Activated T-cell treated with anti-CD3 and anti-CD28 coated beads for 1 hour (primary cell): ENCODE measurements around the gene PSME2.

Experiments
- DNase-seq: peaks from one replicate; pipeline ENCODE4 v3.0.0-alpha.2; 2020; ENCODE audit warnings: low read depth

PSME2 gene

DNA sequence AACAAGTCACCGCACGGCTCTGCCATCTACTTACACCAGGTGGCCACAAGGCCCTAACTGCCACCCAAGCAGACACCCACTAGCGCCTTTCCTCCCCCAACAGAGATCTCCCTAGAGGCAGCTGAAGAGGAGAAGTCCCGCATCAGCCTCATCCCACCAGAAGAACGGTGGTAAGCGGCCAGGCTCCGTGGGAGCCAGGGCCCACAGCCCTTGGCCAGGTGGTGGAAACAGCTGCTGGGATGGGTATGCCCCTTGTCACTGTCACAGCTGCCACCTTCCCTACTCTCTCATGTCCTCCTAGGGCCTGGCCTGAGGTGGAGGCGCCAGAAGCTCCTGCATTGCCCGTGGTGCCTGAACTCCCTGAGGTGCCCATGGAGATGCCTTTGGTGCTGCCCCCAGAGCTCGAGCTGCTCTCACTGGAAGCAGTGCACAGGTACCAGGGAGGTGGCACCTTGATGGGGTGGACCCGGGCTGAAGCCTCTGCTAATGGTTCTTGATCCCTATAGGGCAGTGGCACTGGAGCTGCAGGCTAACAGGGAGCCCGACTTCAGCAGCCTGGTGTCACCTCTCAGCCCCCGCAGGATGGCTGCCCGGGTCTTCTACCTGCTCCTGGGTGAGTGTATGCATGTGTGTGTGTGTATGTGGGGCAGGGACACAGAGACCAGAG lies 33.0 kb upstream of the PSME2 start:
- DNase-seq: no peak

DNA sequence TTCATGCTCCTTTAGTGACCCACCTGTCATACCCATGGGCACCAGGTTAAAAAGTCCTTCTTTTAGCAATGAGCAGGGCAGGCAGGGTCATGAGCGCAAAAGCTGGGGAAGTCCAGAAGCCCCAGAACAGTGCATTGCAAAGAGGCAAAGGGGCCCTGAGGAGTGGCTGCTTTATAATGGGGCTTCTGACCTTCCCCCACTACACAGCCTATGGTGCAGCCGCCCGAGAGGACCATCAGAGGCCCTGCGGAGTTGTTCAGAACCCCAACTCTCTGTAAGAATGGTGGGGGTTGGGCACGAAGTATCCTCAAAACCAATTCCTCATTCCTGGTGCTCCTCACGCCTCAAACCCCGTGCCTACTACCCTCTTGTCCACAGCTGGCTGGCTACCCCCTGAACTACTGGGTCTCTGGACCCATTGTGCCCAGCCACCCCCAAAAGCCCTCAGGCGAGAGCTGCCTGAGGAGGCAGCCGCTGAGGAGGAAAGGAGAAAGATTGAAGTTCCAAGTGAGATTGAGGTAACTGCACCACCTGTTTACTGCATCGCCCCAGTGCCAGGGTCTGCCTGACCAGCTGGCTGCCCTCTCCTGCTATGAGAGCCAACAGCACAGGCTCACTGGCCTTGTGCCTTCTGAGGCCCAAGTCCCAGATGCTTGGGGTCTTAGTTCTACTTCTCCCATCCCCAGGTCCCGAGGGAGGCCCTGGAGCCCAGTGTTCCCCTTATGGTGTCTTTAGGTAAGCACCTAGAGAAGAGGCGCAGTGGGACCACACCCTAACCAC lies 32.2 kb upstream of the PSME2 start:
- DNase-seq: no peak

DNA sequence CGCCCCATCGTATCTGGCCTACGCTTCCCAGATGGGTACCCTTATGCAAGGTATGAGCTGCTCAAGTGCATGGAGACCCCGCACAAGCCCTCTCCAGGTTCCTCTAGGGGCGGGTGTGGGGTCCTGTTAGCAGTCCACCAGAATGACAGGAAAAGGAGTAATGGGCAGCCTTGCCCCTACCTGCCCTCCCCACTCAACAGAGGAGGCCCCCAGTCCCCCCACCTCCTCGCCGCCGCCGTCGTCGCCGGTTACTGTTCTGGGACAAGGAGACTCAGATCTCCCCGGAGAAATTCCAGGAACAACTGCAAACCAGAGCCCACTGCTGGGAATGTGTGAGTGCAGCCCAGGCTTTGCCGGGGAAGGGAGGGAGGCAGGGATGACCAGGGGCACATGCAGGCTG lies 31.5 kb upstream of the PSME2 start:
- DNase-seq: no peak

DNA sequence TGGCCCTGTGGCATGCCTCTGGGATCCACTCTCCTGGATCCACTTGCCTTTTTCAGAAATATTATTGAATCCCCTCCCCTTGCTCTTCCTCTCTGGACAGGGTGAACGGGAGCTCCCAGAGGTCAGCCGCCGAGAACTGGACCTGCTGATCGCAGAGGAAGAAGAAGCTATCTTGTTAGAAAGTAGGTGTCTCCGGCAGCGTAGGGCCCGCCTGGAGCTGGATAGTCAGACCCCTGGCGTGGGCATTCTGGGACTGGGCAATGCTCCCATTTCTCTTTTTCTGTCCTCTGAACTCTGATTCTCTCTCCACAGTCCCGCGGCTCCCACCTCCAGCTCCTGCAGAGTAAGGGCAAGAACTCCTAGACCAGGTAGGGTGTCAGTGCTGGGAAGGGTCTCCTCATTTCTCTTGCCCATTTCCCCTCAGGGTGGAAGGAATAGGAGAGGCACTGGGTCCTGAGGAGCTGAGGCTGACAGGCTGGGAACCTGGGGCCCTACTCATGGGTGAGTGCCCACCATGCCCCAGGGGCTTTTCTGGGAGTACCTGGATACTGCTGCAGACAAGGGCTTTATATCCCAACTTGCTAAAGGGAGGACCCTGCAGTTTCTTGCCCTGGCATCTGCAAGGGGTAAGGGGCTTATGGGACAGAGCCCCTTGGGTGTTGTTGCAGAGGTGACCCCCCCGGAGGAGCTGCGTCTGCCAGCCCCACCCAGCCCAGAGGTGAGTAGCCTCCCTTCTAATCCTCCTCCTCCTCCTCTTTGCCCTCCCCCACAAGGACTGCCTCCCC lies 30.8 kb upstream of the PSME2 start:
- no peak for DNase-seq

DNA sequence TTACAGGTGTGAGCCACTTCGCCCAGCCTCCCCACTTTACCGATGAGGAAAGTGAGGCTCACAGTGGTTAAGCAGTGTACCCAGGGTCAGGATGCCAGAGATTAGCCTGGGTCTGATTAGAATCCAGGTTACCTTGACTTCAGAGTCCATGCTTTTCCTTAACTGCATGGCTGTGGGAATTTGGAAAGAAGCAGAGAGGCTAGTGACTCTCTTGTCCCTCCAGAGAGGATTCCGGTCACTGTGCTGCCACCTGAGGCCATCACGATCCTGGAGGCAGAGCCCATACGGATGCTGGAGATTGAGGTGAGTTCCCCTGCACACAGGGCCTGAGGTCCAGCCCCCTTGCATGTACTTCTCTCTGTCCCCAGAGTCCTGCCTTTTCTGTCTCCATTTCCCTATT lies 30.2 kb upstream of the PSME2 start:
- no peak for DNase-seq

DNA sequence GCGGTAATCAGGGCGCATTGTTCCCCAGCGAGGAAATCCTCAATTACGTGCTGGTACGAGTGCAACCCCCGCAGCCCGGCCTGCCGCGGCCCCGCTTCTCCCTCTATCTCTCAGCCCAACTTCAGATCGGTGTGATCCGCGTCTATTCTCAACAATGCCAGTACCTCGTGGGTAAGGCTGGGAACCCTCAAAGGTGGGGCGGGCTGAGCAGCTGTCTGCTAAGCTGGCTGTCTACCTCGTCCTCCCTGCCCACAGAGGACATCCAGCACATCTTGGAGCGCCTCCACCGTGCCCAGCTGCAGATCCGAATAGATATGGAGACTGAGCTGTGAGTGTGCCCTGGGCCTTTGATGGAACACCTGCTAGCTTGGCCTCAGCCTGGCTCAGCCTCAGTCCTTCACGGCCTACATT lies 26.5 kb upstream of the PSME2 start:
- no peak for DNase-seq

DNA sequence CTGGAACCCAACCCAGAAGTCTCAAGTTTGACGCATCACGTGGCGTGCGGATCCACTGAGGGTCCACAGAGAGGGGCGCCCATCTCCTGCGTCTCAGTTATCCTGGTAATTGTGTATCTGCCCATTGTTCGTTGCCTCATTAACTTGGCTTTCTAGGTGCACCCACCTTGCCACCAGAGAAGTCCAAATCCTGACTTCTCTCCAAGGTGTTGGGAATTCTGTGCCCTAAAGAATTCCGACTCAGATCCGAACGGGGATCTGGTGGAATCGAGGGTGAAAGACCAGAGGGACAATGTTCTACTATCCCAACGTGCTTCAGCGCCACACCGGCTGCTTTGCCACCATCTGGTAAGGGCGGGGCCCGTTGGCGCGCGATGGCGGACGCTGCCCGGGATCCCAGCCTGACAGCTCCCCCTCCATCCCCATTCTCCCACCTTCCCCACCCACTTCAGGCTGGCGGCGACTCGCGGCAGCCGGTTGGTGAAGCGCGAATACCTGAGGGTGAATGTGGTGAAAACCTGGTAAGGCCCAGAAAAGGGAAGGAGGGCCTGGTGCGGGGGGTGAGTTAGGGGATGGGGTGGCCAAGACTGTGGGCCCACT lies 26.0 kb upstream of the PSME2 start:
- DNase-seq: no peak

DNA sequence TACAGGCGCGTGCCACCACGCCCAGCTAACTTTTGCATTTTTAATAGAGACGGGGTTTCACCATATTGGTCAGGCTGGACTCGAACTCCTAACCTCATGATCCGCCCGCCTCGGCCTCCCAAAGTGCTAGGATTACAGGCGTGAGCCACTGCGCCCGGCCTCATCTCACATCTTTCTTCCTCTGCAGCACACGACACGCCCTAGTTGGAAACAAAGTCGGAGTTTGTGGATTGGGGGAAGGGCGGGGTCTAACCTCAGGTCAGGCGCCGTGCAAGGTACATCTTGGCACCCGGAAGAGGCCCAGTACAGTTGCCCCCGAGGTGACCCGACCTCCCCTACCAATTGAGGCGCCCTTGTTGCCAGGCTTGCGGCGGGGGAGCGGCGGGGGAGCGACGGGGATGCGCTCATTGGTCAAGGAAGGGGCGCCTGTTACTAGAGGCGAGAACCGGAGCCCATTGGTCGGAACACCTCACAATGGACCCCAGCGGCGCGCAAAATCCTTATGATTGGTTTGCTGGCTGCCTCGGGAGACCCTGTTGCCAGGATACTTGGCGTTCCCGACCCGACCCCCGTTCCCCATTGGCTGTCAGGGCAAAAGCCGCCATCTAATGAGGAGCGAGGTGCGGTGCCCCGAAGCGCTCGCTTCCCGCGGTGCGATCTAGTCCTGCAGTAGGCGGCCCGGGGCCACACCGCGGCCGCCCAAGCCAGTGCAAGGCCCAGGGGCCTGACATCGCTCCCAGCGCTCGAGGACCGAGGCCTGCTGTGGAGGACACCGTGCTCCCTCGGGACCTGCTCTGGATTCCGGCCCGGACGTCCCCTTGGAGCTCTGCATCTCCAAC lies 25.2 kb upstream of the PSME2 start, which contains the start of gene REC8:
Gene REC8 (plus strand): TSS at position 659 of the 839 bp plus-strand sequence. CDS start 473 bp downstream, outside the sequence.
- DNase-seq: peak; percentile 59

DNA sequence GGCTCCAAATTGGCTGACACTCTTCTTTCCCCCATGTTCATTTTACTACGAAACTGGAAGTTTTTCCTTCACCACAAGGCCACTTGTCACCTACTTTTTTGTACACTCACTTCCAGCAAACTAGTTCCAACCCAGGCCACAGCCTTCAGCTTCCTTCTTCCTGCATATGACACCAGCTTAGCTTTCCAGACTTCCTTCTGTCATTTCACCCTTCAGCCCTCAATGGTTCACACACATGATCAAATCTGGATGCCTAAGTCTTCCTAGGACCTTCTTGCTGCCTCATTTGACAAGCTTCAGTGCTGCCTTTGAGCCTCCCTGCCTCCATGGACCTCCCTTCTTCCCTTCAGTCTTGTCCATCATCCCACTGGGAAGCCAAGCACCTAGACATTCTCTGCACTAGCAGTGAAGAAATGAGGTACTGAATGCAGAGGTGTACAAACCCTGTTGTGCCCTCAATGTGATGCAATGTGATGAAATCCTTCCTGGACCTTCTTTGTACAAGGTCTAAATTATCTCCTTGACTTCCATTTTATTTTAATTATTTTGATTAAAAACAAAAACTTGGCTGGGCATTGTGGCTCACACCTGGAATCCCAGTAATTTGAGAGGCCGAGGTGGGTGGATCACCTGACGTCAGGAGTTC lies 21.2 kb upstream of the PSME2 start:
- DNase-seq: no peak

DNA sequence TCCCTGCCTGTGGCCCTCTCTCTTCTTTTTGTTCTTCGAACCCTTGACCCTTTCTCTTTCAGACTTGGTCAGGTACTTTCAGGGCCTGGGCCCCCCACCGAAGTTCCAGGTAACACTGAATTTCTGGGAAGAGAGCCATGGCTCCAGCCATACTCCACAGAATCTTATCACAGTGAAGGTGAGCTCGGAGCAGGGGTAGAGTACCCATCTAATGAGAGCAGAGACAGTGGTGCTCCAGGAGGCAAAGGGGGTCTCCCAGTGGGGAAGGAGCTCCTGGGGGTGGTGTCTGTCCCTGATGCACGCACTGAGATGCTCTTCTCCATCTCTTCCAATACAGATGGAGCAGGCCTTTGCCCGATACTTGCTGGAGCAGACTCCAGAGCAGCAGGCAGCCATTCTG lies 19.4 kb upstream of the PSME2 start:
- DNase-seq: no peak

DNA sequence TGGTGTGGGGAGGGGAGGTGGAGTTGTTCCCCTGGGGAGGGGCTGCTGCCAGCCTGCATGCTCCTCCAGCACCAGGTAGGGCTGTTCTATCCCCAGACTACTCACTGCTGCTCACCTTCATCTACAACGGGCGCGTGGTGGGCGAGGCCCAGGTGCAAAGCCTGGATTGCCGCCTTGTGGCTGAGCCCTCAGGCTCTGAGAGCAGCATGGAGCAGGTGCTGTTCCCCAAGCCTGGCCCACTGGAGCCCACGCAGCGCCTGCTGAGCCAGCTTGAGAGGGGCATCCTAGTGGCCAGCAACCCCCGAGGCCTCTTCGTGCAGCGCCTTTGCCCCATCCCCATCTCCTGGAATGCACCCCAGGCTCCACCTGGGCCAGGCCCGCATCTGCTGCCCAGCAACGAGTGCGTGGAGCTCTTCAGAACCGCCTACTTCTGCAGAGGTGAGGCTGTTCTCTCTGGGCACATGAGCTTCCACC lies 18.1 kb upstream of the PSME2 start:
- no peak for DNase-seq

DNA sequence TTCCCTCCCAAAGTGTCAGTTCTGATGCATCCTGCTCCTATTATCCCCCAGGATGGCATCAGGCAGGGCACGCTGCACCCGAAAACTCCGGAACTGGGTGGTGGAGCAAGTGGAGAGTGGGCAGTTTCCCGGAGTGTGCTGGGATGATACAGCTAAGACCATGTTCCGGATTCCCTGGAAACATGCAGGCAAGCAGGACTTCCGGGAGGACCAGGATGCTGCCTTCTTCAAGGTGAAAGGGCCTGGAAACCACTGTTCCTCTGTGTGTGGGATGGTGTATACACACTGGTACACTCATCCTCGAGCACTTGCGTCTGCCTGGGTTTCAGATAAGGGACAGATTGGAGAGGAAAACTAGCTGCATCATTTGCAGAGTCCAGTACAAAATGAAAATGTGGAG lies 15.7 kb upstream of the PSME2 start:
- DNase-seq: no peak

DNA sequence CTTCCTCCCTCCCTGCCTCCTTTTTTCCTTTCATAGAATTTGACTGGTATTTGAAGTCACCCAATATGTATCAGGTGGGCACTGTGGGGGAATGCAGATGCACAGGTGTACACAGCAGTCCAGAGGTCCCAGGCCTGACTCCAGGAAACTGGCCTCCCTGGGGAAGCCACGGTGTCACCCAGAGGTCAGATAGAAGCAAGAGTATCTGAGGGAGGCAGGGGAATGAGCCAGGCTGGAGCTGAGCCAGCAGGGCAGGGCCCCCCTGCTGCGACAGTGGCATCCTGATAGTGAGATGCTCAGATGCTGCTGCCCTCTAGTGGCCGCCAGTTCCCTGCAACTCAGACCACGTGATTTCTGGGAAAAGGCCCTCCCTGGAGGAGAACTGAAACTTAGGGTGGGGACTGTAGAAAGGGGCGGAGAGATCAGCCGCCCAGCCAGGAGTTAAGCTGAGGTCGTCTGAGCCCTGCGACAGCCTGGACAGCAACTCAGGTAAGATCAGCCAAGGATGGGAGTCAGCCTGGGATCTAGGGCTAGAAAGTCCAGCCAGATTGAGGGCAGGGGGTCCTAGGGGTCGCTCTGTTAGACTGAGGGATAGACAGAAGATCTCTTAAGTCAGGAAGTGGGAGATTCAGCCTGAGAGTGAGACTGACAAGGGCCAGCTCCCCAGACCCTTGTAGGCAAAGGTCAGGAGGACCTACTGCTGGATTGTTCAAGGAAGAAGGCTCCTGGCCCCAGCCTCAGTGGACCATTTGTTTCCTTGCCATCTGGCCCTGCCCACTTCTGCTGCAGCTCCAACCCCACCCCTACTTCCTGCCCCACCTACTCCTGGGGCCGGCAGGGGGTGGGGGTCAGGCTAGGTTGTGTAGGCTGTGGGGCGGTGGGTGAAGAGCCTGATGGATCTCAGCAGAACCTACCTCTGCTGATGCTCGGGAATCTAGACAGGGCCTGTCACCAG lies 14.7 kb upstream of the PSME2 start, which contains the start of gene IRF9:
Gene IRF9 (plus strand): TSS at position 416 of the 955 bp plus-strand sequence. CDS start 880 bp downstream, outside the sequence.
- DNase-seq: peak; percentile 96

DNA sequence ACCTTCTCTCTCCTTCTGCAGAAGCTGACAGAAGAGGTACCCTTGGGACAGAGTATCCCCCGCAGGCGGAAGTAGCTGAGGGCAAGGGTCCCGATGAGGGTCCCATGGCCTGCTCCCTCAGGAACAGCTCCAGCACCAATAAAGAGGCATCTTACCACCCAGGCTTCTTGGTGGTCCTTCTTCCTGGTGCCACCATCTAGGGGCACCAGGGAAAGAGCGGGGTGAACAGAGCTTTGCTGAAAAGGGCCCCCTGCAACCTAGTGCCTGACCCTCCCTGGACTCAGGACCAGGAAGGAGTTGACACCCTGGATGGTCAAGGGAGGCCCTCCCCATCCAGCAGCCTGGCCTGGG lies 14.1 kb upstream of the PSME2 start:
- no peak for DNase-seq

DNA sequence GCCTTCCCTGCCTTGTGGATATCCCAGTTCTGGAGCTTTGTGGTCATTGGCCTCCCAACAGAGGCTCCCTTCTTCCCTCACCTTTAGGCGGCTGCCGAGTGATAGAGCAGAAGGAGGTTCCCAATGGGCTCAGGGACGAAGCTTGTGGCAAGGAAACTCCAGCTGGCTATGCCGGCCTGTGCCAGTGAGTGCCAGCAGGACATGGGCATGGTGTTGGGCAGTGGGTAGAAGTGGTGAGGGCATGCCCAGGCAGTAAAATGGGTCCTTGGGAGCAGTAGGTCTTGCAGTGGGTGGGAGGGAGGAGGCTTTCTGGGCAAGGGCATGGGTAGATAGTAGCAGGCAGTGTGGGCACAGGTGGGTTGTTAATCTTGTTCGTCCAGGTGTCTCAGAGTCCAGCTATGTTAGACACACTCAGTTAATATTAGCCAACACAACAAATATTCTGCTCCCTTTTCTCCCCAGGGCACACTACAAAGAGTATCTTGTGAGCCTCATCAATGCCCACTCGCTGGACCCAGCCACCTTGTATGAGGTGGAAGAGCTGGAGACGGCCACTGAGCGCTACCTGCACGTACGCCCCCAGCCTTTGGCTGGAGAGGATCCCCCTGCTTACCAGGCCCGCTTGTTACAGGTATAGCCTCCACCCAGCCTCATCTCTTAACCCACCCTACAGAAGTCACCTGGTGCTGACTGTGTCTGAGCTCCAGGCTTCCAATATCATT lies 13.5 kb upstream of the PSME2 start:
- DNase-seq: no peak

DNA sequence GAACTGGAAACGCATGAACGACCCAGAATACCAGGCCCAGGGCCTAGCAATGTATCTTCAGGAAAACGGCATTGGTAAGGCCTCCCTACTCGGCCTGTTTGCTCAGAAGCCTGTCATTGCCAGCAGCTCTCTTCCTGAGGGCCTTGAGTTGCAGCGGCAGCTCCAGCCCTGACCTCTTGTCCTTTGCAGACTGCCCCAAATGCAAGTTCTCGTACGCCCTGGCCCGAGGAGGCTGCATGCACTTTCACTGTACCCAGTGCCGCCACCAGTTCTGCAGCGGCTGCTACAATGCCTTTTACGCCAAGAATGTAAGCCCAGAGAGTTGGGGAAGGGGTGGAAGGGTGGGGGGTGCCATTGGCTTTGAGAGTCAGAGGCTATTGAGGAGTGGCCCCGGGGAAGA lies 10.9 kb upstream of the PSME2 start:
- no peak for DNase-seq

DNA sequence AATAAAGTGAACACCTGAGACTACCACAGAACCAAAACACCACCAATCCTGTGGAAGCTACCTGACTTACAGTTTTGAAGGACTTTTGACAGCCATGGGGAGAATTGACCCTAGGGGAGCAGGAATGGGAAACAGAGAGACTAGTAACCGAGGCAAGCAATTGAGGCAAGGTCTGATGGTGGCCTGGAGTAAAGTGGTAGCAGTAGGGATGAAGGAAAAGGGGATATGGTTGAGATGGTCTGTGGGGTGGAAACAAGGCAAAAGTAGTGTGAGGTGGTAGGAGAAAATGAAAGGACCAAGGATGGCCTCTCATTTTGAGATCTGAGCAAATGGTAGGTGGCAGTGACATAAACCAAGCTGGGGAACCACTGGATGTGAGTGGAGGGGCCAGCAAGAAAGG lies 10.4 kb upstream of the PSME2 start:
- no peak for DNase-seq

DNA sequence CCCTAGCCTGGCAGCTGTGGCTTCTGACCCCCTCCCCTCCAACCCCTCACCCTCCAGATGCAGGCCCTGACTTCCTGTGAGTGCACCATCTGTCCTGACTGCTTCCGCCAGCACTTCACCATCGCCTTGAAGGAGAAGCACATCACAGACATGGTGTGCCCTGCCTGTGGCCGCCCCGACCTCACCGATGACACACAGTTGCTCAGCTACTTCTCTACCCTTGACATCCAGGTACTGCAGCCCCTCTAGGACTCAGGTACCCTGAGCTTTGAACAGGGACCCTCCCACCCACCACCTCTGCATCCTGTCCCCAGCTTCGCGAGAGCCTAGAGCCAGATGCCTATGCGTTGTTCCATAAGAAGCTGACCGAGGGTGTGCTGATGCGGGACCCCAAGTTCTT lies 8.7 kb upstream of the PSME2 start:
- DNase-seq: no peak
